Measurements from ENCODE around the gene RIMS4.

DNA sequence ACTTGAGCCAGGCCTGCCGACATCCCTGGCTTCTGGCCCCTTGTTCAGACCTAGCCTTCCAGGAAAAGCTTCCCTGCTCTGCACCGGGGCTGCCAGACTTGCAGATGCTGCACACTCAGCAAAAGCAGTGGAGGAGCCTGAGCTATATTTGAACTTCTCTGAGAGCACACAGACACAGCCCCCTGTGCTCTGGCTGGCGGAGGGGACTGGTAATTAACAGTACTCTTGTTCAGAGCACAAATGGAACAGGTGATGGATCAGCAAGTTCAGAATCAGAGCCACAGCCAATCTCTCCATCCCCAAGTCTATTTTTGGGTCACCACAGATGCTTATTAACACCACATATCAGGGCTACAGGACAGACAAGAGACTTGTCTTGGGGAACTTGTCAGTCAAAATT is 27.6 kb upstream of the RIMS4 start:
- TF ChIP-seq, protein P1, sequence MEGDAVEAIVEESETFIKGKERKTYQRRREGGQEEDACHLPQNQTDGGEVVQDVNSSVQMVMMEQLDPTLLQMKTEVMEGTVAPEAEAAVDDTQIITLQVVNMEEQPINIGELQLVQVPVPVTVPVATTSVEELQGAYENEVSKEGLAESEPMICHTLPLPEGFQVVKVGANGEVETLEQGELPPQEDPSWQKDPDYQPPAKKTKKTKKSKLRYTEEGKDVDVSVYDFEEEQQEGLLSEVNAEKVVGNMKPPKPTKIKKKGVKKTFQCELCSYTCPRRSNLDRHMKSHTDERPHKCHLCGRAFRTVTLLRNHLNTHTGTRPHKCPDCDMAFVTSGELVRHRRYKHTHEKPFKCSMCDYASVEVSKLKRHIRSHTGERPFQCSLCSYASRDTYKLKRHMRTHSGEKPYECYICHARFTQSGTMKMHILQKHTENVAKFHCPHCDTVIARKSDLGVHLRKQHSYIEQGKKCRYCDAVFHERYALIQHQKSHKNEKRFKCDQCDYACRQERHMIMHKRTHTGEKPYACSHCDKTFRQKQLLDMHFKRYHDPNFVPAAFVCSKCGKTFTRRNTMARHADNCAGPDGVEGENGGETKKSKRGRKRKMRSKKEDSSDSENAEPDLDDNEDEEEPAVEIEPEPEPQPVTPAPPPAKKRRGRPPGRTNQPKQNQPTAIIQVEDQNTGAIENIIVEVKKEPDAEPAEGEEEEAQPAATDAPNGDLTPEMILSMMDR (IDR thresholded peaks at IDR 0.05): no peak
- TF ChIP-seq POLR2A (IDR thresholded peaks at IDR 0.05): no peak
